GM21619 (cell line): ENCODE results near the gene ROBO4.

Experiments
- ATAC-seq: cut with Tn5 transposase; IDR thresholded peaks from one replicate; pipeline ENCODE4 v1.9.1; 2021; ENCODE audit not compliant: unreplicated experiment

The ROBO4 gene

GRCh38 chr11:124890683-124891372 is 6.8 kb downstream of the ROBO4 start:
- no peak for ATAC-seq

- ATAC-seq, result no peak
These were observed 7.5 kb downstream of the ROBO4 start for GRCh38 chr11:124890151-124890550.

GRCh38 chr11:124889191-124890091 is 8.2 kb downstream of the ROBO4 start:
- ATAC-seq, result no peak

GRCh38 chr11:124887667-124888013 is 10.0 kb downstream of the ROBO4 start:
- no peak for ATAC-seq

- no peak for ATAC-seq
These were observed 10.5 kb downstream of the ROBO4 start for GRCh38 chr11:124886978-124887666.

- ATAC-seq, result no peak
These were observed 11.2 kb downstream of the ROBO4 start for GRCh38 chr11:124886476-124886875.

GRCh38 chr11:124884869-124885479 is 12.7 kb downstream of the ROBO4 start:
- ATAC-seq, result no peak

GRCh38 chr11:124884340-124884739 is 13.3 kb downstream of the ROBO4 start:
- ATAC-seq, result no peak

GRCh38 chr11:124882339-124883071 is 15.2 kb downstream of the ROBO4 start:
- ATAC-seq, result no peak

GRCh38 chr11:124880958-124881357 is 16.7 kb downstream of the ROBO4 start:
- ATAC-seq, result no peak

- no peak for ATAC-seq
These were observed 17.4 kb downstream of the ROBO4 start for GRCh38 chr11:124880290-124880611.

GRCh38 chr11:124879493-124880289 is 18.0 kb downstream of the ROBO4 start:
- no peak for ATAC-seq

- no peak for ATAC-seq
These were observed 18.7 kb downstream of the ROBO4 start for GRCh38 chr11:124878759-124879492.

- ATAC-seq, result no peak
These were observed 19.5 kb downstream of the ROBO4 start for GRCh38 chr11:124877910-124878758.

- ATAC-seq, result no peak
These were observed 20.1 kb downstream of the ROBO4 start for GRCh38 chr11:124877631-124877909.

GRCh38 chr11:124876818-124877630 is 20.6 kb downstream of the ROBO4 start:
- ATAC-seq, result no peak

GRCh38 chr11:124875943-124876817 is 21.5 kb downstream of the ROBO4 start:
- peak; percentile 95 for ATAC-seq
